Keratinocyte (primary cell): ENCODE data around the gene ZNF530. TPM values are rescaled to one million over a fixed set of nuclear protein-coding genes. Genes with fewer than 3 reads are reported as not detected.

ENCODE experiments used
- DNase-seq: peaks from one replicate; pipeline ENCODE4 v3.0.0-alpha.2; 2011; ENCODE audit warnings: low read depth, missing footprints, low spot score
- FAIRE-seq: peaks from 2 replicates; lab custom pipeline; 2011; peaks lifted over from hg19 to GRCh38; lab: Jason Lieb, UNC
- H2AFZ ChIP-seq: 2 replicates; pipeline ENCODE4 v1.6.0; 2012; ENCODE audit warnings: low read length, control low read depth, inconsistent platforms; ENCODE audit not compliant: control insufficient read depth
- H3K27ac ChIP-seq: 2 replicates; pipeline ENCODE4 v1.5.1; 2011; ENCODE audit warnings: low read length; ENCODE audit not compliant: control insufficient read depth, insufficient read depth
- H3K27me3 ChIP-seq: 3 replicates; pipeline ENCODE4 v1.6.0; 2011; ENCODE audit warnings: low read length; ENCODE audit not compliant: control insufficient read depth, insufficient read depth; ENCODE audit errors: extremely low read depth
- H3K36me3 ChIP-seq, 2 experiments: 2 replicates in 1 of 2; 3 replicates in 1 of 2; pipeline ENCODE4 v1.5.1; 2011; ENCODE audit warnings: low read length in 2 of 2, mild to moderate bottlenecking in 1 of 2; ENCODE audit not compliant: control insufficient read depth in 2 of 2, insufficient read depth in 2 of 2; ENCODE audit errors: extremely low read depth in 1 of 2
- H3K4me1 ChIP-seq: 3 replicates; pipeline ENCODE4 v1.5.1; 2011; ENCODE audit warnings: low read length; ENCODE audit not compliant: control insufficient read depth, insufficient read depth; ENCODE audit errors: extremely low read depth
- H3K4me2 ChIP-seq: 3 replicates; pipeline ENCODE4 v1.6.0; 2011; ENCODE audit warnings: low read depth, low read length; ENCODE audit not compliant: control insufficient read depth, insufficient read depth; ENCODE audit errors: extremely low read depth
- H3K4me3 ChIP-seq, 3 experiments: fragments of 200-600 bp in 1 of 3; sonication (generic) in 1 of 3; 2 replicates in 2 of 3; 3 replicates in 1 of 3; pipeline ENCODE4 v1.5.1; 2011 to 2016; ENCODE audit warnings: low read length in 3 of 3, mild to moderate bottlenecking in 3 of 3, control low read depth in 2 of 3, inconsistent platforms in 1 of 3, low read depth in 1 of 3, mixed read lengths in 1 of 3, mixed run types in 1 of 3, moderate library complexity in 1 of 3; ENCODE audit not compliant: control insufficient read depth in 2 of 3, insufficient read depth in 2 of 3; ENCODE audit errors: extremely low read depth in 1 of 3
- H3K79me2 ChIP-seq: 2 replicates; pipeline ENCODE4 v1.6.0; 2012; ENCODE audit warnings: low read length; ENCODE audit not compliant: control insufficient read depth, insufficient read depth
- H3K9ac ChIP-seq: 3 replicates; pipeline ENCODE4 v1.6.0; 2011; ENCODE audit warnings: low read length; ENCODE audit not compliant: control insufficient read depth, insufficient read depth; ENCODE audit errors: extremely low read depth
- H3K9me1 ChIP-seq: 3 replicates; pipeline ENCODE4 v1.6.0; 2011; ENCODE audit warnings: low read length; ENCODE audit not compliant: control insufficient read depth, insufficient read depth; ENCODE audit errors: extremely low read depth
- H3K9me3 ChIP-seq: 2 replicates; pipeline ENCODE4 v1.5.1; 2012; ENCODE audit warnings: low read depth, low read length; ENCODE audit not compliant: control insufficient read depth
- H4K20me1 ChIP-seq: 3 replicates; pipeline ENCODE4 v1.6.0; 2011; ENCODE audit warnings: low read length; ENCODE audit not compliant: control insufficient read depth, insufficient read depth; ENCODE audit errors: extremely low read depth
- EZH2 ChIP-seq: IDR thresholded peaks from one replicate; pipeline ENCODE4 v1.6.1; 2012; ENCODE audit warnings: inconsistent platforms, mild to moderate bottlenecking, low read length, moderate library complexity
- dilution Hi-C: fragments of 300-500 bp; cut with MboI; formaldehyde crosslinking; loops from one replicate; pipeline ENCODE4 v1.7.0; 2020; ENCODE audit warnings: low sequenced_read_pairs; ENCODE audit not compliant: extremely low pct_ligation_motif_present
- polyA plus RNA-seq, 5 experiments: library from polyadenylated mRNA; depleted of rRNA in 3 of 5; stranded (reverse) in 3 of 5; stranded (forward) in 1 of 5; unstranded in 1 of 5; fragments of >200 nt; gene quantifications; 1 replicate in 1 of 5; 2 replicates in 3 of 5; 3 replicates in 1 of 5; pipeline versions ENCODE4 v1.2.1 to v1.2.3, GENCODE V29; 2011 to 2012; ENCODE audit warnings: missing spikeins in 2 of 5, low read depth in 1 of 5, low replicate concordance in 1 of 5
- TF ChIP-seq, protein P1 (sequence below), 3 experiments: IDR thresholded peaks in 1 of 3; conservative IDR thresholded peaks in 1 of 3; optimal IDR thresholded peaks in 1 of 3; 2 replicates in 2 of 3; 3 replicates in 1 of 3; pipeline versions ENCODE3 to v1.5.1; 2011; ENCODE audit warnings: low read length in 3 of 3, mild to moderate bottlenecking in 3 of 3, moderate library complexity in 2 of 3, control low read depth in 1 of 3, inconsistent platforms in 1 of 3; ENCODE audit not compliant: insufficient read depth in 2 of 3; ENCODE audit errors: extremely low read depth in 1 of 3

ZNF530 gene
- polyA plus RNA-seq, 1 donor (not counting 4 experiments of a cell fraction or from before 2014, with no cell fraction given) = 4.2 TPM

DNA sequence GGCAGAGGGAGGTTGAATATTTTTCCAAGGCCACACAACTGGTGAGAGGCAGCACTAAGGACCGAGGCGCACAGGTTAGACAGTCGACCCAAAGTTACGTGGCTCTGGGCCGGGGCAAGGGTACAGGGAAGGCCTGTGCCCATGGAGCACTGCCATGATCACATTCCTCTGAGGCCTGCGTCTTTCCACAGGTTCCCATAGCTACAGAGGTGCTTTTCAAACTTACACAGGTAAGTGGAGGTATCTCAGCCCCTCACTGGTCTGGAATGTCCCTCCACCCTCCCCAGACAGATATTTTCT is 34.1 kb downstream of the ZNF530 start:
- no peaks in the 10 kb centered on the region for H3K9me1 ChIP-seq
- DNase-seq (no peak), FAIRE-seq (no peak)
- peaks cover 15% of the 10 kb centered on the region for H3K79me2 ChIP-seq
- no peaks in the 10 kb centered on the region for H4K20me1 ChIP-seq
- TF ChIP-seq EZH2 = no peak
- TF ChIP-seq, protein P1, sequence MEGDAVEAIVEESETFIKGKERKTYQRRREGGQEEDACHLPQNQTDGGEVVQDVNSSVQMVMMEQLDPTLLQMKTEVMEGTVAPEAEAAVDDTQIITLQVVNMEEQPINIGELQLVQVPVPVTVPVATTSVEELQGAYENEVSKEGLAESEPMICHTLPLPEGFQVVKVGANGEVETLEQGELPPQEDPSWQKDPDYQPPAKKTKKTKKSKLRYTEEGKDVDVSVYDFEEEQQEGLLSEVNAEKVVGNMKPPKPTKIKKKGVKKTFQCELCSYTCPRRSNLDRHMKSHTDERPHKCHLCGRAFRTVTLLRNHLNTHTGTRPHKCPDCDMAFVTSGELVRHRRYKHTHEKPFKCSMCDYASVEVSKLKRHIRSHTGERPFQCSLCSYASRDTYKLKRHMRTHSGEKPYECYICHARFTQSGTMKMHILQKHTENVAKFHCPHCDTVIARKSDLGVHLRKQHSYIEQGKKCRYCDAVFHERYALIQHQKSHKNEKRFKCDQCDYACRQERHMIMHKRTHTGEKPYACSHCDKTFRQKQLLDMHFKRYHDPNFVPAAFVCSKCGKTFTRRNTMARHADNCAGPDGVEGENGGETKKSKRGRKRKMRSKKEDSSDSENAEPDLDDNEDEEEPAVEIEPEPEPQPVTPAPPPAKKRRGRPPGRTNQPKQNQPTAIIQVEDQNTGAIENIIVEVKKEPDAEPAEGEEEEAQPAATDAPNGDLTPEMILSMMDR (optimal IDR thresholded peaks at IDR 0.05 in 1 of 3, IDR thresholded peaks at IDR 0.05 in 1 of 3, conservative IDR thresholded peaks at IDR 0.05 in 1 of 3; ENCODE audit: extremely low read depth in 1 of 3, insufficient read depth in 2 of 3, low read length in 3 of 3) = no peak
- H2AFZ ChIP-seq = peak overlapping the region; percentile 72
- peaks cover 5% of the 10 kb centered on the region for H3K4me1 ChIP-seq
- H3K36me3 ChIP-seq = peaks cover 1 to 9% of the 10 kb centered on the region in 2 experiments
- H3K9me3 ChIP-seq = peaks cover 6% of the 10 kb centered on the region
- dilution Hi-C loops = no loop called here
- H3K27ac ChIP-seq = no peak overlapping the region
- peak overlapping the region; percentile 77 for H3K4me2 ChIP-seq
- peak overlapping the region; percentile 72 for H3K9ac ChIP-seq
- peak overlapping the region; percentile 78 to 83 (median 80) for H3K4me3 ChIP-seq
- H3K27me3 ChIP-seq = no peaks in the 10 kb centered on the region

DNA sequence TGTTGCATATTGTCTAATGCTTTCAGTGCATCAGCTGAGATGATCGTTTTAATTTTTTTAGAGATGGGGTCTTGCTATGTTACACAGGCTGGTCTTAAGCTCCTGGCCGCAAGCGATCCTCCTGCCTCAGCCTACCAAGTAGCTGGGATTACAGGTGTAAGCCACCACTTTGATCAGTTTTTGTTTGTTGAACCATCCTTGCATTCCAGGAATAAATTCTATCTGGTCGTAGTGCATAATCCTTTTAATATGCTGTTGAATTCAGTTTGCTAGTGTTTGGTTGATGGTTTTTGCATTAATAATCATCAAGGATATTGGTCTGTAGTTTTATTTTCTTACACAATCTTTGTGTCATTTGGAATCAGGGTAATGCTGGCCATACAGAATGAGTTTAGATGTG is 37.7 kb downstream of the ZNF530 start:
- H3K27ac ChIP-seq = no peak overlapping the region
- H3K9me1 ChIP-seq = no peaks in the 10 kb centered on the region
- peaks cover 15% of the 10 kb centered on the region for H3K79me2 ChIP-seq
- H3K4me3 ChIP-seq = no peak overlapping the region
- H3K9ac ChIP-seq = no peak overlapping the region
- H2AFZ ChIP-seq = no peak overlapping the region
- H3K4me1 ChIP-seq = peaks cover 11% of the 10 kb centered on the region
- dilution Hi-C loops = no loop called here
- FAIRE-seq (no peak), DNase-seq (no peak)
- no peak for TF ChIP-seq EZH2
- TF ChIP-seq, protein P1 (optimal IDR thresholded peaks at IDR 0.05 in 1 of 3, IDR thresholded peaks at IDR 0.05 in 1 of 3, conservative IDR thresholded peaks at IDR 0.05 in 1 of 3; ENCODE audit: extremely low read depth in 1 of 3, insufficient read depth in 2 of 3, low read length in 3 of 3) = no peak
- peaks cover 8% of the 10 kb centered on the region for H3K9me3 ChIP-seq
- H4K20me1 ChIP-seq = no peaks in the 10 kb centered on the region
- peaks cover 16 to 27% of the 10 kb centered on the region in 2 experiments for H3K36me3 ChIP-seq
- no peak overlapping the region for H3K4me2 ChIP-seq
- no peaks in the 10 kb centered on the region for H3K27me3 ChIP-seq
